Measurements from ENCODE around the gene DCC. TPM values are rescaled to one million over a fixed set of nuclear protein-coding genes. Genes with fewer than 3 reads are reported as not detected.

The DCC gene
- total RNA-seq, 1 experiment from 2014 or later: 0.72 TPM

DNA sequence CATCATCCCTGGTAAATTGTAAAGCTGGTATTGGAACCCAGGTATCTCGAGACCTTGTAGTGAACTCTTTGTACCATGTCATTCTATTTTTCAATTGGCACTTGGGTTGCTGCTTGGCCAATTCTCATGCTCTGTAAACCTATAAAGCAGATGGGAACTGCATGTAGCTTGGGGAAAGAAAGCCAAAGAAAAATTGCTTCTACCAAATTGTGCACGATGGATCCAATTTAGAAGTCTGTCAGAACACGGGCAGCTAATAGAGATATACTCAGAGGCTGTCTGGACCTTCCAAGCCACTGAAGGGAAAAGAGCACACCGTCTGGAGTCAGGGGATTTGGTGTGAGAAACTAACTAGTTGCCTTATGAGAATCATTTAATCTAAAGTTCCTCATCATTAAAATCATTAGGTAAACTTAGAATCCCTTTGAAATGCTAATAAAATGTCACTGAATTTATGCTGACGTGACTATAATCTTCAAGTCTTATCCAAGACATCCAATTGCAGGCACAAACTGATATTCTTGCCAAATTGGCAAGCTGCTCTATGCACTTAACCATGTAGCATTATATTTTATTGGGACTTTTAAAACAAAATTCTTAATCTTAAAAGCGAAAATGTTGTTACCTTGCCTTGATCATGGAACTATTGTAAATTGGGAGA is 206.8 kb downstream of the DCC start:
- H3K27me3 Mint-ChIP-seq (ENCODE audit: low read depth): no peaks in the 10 kb centered on the region
- DNase-seq (ENCODE audit: low spot score) (no peak), ATAC-seq (no peak)
- no peaks in the 10 kb centered on the region for H3K36me3 Mint-ChIP-seq
- H3K9me3 Mint-ChIP-seq: no peaks in the 10 kb centered on the region
- no peak overlapping the region for H3K4me3 Mint-ChIP-seq
- H3K27ac Mint-ChIP-seq: no peak overlapping the region
- POLR2A ChIA-PET: no interaction called here
- CTCF ChIA-PET: no interaction called here
- H3K4me1 Mint-ChIP-seq: no peaks in the 10 kb centered on the region; the same call in 1 of the 2 replicates
- TF ChIP-seq MXD4 (CRISPR knock-in tag; IDR thresholded peaks at IDR 0.05; ENCODE audit: borderline replicate concordance): no peak
- no peak for TF ChIP-seq IRF2 (CRISPR knock-in tag; IDR thresholded peaks at IDR 0.05; ENCODE audit: borderline replicate concordance, low read depth)
- TF ChIP-seq ZNF671 (CRISPR knock-in tag; IDR thresholded peaks at IDR 0.05): no peak
- TF ChIP-seq USF1 (CRISPR knock-in tag; IDR thresholded peaks at IDR 0.05): no peak
- no peak for TF ChIP-seq ESRRA (CRISPR knock-in tag; IDR thresholded peaks at IDR 0.05; ENCODE audit: borderline replicate concordance)
- no peak for TF ChIP-seq EMX1 (CRISPR knock-in tag; IDR thresholded peaks at IDR 0.05)
- TF ChIP-seq NFE2L1 (CRISPR knock-in tag; IDR thresholded peaks at IDR 0.05): no peak
- TF ChIP-seq, protein P1, sequence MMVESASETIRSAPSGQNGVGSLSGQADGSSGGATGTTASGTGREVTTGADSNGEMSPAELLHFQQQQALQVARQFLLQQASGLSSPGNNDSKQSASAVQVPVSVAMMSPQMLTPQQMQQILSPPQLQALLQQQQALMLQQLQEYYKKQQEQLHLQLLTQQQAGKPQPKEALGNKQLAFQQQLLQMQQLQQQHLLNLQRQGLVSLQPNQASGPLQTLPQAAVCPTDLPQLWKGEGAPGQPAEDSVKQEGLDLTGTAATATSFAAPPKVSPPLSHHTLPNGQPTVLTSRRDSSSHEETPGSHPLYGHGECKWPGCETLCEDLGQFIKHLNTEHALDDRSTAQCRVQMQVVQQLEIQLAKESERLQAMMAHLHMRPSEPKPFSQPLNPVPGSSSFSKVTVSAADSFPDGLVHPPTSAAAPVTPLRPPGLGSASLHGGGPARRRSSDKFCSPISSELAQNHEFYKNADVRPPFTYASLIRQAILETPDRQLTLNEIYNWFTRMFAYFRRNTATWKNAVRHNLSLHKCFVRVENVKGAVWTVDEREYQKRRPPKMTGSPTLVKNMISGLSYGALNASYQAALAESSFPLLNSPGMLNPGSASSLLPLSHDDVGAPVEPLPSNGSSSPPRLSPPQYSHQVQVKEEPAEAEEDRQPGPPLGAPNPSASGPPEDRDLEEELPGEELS (CRISPR knock-in tag; IDR thresholded peaks at IDR 0.05): no peak

DNA sequence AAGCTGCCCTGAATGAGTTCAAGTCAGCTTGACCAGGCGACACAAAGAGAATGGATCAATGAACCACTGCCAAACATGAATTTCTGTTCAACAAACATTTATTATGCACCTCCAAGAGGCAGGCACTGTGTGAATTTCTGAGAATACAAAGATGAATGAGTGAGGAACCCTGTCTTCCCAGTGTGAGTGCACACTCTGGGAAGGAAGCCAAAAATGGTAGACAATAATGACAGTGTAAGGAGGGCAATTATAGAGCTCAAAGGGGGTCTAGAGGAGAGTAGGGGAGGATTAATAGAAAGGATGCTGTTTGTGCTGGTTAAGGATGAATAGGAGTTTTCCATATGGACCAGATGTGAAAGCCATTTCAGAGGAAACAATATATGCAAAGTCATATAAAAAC is 213.4 kb downstream of the DCC start:
- no peak for ATAC-seq
- CTCF ChIA-PET: no interaction called here
- TF ChIP-seq, protein P2, sequence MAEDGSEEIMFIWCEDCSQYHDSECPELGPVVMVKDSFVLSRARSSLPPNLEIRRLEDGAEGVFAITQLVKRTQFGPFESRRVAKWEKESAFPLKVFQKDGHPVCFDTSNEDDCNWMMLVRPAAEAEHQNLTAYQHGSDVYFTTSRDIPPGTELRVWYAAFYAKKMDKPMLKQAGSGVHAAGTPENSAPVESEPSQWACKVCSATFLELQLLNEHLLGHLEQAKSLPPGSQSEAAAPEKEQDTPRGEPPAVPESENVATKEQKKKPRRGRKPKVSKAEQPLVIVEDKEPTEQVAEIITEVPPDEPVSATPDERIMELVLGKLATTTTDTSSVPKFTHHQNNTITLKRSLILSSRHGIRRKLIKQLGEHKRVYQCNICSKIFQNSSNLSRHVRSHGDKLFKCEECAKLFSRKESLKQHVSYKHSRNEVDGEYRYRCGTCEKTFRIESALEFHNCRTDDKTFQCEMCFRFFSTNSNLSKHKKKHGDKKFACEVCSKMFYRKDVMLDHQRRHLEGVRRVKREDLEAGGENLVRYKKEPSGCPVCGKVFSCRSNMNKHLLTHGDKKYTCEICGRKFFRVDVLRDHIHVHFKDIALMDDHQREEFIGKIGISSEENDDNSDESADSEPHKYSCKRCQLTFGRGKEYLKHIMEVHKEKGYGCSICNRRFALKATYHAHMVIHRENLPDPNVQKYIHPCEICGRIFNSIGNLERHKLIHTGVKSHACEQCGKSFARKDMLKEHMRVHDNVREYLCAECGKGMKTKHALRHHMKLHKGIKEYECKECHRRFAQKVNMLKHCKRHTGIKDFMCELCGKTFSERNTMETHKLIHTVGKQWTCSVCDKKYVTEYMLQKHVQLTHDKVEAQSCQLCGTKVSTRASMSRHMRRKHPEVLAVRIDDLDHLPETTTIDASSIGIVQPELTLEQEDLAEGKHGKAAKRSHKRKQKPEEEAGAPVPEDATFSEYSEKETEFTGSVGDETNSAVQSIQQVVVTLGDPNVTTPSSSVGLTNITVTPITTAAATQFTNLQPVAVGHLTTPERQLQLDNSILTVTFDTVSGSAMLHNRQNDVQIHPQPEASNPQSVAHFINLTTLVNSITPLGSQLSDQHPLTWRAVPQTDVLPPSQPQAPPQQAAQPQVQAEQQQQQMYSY (CRISPR knock-in tag; IDR thresholded peaks at IDR 0.05): no peak
- TF ChIP-seq ZSCAN18 (CRISPR knock-in tag; IDR thresholded peaks at IDR 0.05) (no peak), SOX15 (CRISPR knock-in tag; IDR thresholded peaks at IDR 0.05) (no peak)

GRCh38 chr18:52554180-52554579 is 214.2 kb downstream of the DCC start:
- no peak for ATAC-seq
- CTCF ChIA-PET: no interaction called here
- TF ChIP-seq CREB1 (CRISPR knock-in tag; IDR thresholded peaks at IDR 0.05): no peak
- no peak for TF ChIP-seq ZMAT4 (CRISPR knock-in tag; IDR thresholded peaks at IDR 0.05)
- TF ChIP-seq ETV6 (CRISPR knock-in tag; IDR thresholded peaks at IDR 0.05): no peak
- TF ChIP-seq, protein P3, sequence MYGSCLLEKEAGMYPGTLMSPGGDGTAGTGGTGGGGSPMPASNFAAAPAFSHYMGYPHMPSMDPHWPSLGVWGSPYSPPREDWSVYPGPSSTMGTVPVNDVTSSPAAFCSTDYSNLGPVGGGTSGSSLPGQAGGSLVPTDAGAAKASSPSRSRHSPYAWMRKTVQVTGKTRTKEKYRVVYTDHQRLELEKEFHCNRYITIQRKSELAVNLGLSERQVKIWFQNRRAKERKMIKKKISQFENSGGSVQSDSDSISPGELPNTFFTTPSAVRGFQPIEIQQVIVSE (CRISPR knock-in tag; IDR thresholded peaks at IDR 0.05; ENCODE audit: borderline replicate concordance): no peak
- no peak for TF ChIP-seq FOXK1 (CRISPR knock-in tag; IDR thresholded peaks at IDR 0.05)
- TF ChIP-seq, protein P4, sequence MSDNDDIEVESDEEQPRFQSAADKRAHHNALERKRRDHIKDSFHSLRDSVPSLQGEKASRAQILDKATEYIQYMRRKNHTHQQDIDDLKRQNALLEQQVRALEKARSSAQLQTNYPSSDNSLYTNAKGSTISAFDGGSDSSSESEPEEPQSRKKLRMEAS (CRISPR knock-in tag; IDR thresholded peaks at IDR 0.05): no peak
- no peak for TF ChIP-seq CBFB (CRISPR knock-in tag; IDR thresholded peaks at IDR 0.05; ENCODE audit: low read depth)
- TF ChIP-seq ZNF121 (CRISPR knock-in tag; IDR thresholded peaks at IDR 0.05): no peak
- no peak for TF ChIP-seq GABPB1 (CRISPR knock-in tag; IDR thresholded peaks at IDR 0.05)
- TF ChIP-seq ZNF263 (CRISPR knock-in tag; IDR thresholded peaks at IDR 0.05; ENCODE audit: low read depth): no peak
- TF ChIP-seq TCF7 (CRISPR knock-in tag; IDR thresholded peaks at IDR 0.05; ENCODE audit: low read depth): no peak
- no peak for TF ChIP-seq ZNF423 (CRISPR knock-in tag; IDR thresholded peaks at IDR 0.05)
- TF ChIP-seq IRF1 (CRISPR knock-in tag; IDR thresholded peaks at IDR 0.05): no peak

More for the DNA sequence above, 213.4 kb downstream of the DCC start:
- Mint-ChIP-seq H3K27ac (no peak overlapping the region), H3K4me1 (no peaks in the 10 kb centered on the region), H3K27me3 (ENCODE audit: low read depth) (no peaks in the 10 kb centered on the region), H3K9me3 (no peaks in the 10 kb centered on the region), H3K36me3 (no peaks in the 10 kb centered on the region), H3K4me3 (no peak overlapping the region)
- no peak for DNase-seq (ENCODE audit: low spot score)
- POLR2A ChIA-PET: no interaction called here

More at GRCh38 chr18:52554180-52554579, 214.2 kb downstream of the DCC start:
- H3K4me1 Mint-ChIP-seq: no peaks in the 10 kb centered on the region
- no peaks in the 10 kb centered on the region for H3K9me3 Mint-ChIP-seq
- POLR2A ChIA-PET: no interaction called here
- H3K4me3 Mint-ChIP-seq: no peak overlapping the region
- no peaks in the 10 kb centered on the region for H3K36me3 Mint-ChIP-seq
- H3K27me3 Mint-ChIP-seq (ENCODE audit: low read depth): no peaks in the 10 kb centered on the region
- H3K27ac Mint-ChIP-seq: no peak overlapping the region
- no peak for DNase-seq (ENCODE audit: low spot score)
